ENCODE results near the gene SLC29A1.

Gene SLC29A1

DNA sequence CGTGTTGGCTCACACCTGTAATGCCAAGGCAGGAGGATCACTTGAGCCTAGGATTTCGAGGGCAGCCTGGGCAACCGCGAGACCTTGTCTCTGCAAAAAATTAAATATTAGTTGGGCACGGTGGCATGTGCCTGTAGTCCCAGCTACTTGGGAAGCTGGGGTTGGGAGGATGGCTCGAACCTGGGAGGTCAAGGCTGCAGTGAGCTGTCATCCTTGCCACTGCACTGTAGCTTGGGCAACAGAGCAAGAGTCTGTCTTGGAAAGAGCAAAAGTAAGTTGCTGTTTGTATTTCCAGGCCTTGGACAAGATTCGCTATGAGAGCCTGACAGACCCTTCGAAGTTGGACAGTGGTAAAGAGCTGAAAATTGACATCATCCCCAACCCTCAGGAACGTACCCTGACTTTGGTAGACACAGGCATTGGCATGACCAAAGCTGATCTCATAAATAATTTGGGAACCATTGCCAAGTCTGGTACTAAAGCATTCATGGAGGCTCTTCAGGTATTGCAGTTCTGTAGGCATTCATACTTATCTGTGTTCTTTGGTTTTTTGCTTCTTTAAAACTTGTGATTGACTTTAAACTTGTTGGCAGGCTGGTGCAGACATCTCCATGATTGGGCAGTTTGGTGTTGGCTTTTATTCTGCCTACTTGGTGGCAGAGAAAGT lies 25.8 kb downstream of the SLC29A1 start:
- Histone ChIP-seq H3K79me1 (replicated peaks; ENCODE audit: low read length, poor library complexity, severe bottlenecking) (peaks cover 2% of the 10 kb centered on the region), H2BK12ac (ENCODE audit: low read length in 2 of 2) (no peak overlapping the region), H3K4me3 (ENCODE audit: insufficient read depth in 1 of 2, low read depth in 1 of 2, low read length in 2 of 2) (peak overlapping the region; percentile 14 to 87), H2BK5ac (ENCODE audit: low read depth, low read length, poor library complexity, severe bottlenecking) (no peak overlapping the region), H2BK120ac (ENCODE audit: low read depth, low read length) (no peak overlapping the region), H3K4me1 (ENCODE audit: control insufficient read depth, insufficient read depth, low read depth, low read length) (peaks cover 15% of the 10 kb centered on the region), H3K4ac (ENCODE audit: low read depth in 1 of 2, low read length in 2 of 2) (no peak overlapping the region), H2AK5ac (ENCODE audit: low read length, severe bottlenecking) (no peak overlapping the region), H3K23ac (ENCODE audit: low read length in 2 of 2) (peak overlapping the region in 1 of 2 experiments; percentile 23), H3K27me3 (ENCODE audit: control insufficient read depth in 1 of 2, insufficient read depth in 1 of 2, low read length in 2 of 2) (no peaks in the 10 kb centered on the region), H3K14ac (ENCODE audit: low read length in 2 of 2) (no peak overlapping the region), H3K36me3 (ENCODE audit: control insufficient read depth in 1 of 2, insufficient read depth in 2 of 2, low read depth in 1 of 2, low read length in 2 of 2) (peaks cover 31 to 58% of the 10 kb centered on the region in 2 experiments), H3K4me2 (ENCODE audit: low read length, poor library complexity, severe bottlenecking) (peak overlapping the region; percentile 73), H4K8ac (ENCODE audit: low read length) (no peak overlapping the region), H2AFZ (ENCODE audit: low read depth, low read length) (no peak overlapping the region), H3K9ac (ENCODE audit: low read length) (peak overlapping the region; percentile 94), H4K91ac (ENCODE audit: low read length) (no peak overlapping the region), H2BK15ac (ENCODE audit: low read depth, poor library complexity, severe bottlenecking) (no peak overlapping the region), H3K9me3 (ENCODE audit: control insufficient read depth, low read length) (no peaks in the 10 kb centered on the region), H3K27ac (ENCODE audit: low read length, poor library complexity, severe bottlenecking) (no peak overlapping the region), H3K18ac (ENCODE audit: low read depth in 1 of 2, low read length in 2 of 2) (no peak overlapping the region)
- 94% methylated on average over 9 of the region's 9 CpGs for WGBS
- no peak for DNase-seq

DNA sequence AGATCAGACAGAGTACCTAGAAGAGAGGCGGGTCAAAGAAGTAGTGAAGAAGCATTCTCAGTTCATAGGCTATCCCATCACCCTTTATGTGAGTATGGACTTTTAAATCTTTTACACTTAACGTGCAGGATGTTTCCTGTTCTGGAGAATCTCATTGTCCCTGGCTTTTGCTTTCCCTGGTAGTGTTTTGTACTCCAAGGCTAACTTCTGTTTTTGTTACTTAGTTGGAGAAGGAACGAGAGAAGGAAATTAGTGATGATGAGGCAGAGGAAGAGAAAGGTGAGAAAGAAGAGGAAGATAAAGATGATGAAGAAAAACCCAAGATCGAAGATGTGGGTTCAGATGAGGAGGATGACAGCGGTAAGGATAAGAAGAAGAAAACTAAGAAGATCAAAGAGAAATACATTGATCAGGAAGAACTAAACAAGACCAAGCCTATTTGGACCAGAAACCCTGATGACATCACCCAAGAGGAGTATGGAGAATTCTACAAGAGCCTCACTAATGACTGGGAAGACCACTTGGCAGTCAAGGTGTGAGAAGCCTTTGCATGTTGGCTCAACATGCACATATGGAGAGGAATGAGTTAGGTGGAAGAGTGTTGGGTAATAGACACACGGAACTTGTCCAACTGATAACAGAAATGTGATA lies 26.8 kb downstream of the SLC29A1 start:
- DNase-seq: no peak
- Histone ChIP-seq H3K23ac (ENCODE audit: low read length in 2 of 2) (no peak overlapping the region), H3K4ac (ENCODE audit: low read depth in 1 of 2, low read length in 2 of 2) (no peak overlapping the region), H3K18ac (ENCODE audit: low read depth in 1 of 2, low read length in 2 of 2) (no peak overlapping the region), H2BK120ac (ENCODE audit: low read depth, low read length) (no peak overlapping the region), H2AK5ac (ENCODE audit: low read length, severe bottlenecking) (no peak overlapping the region), H3K4me3 (ENCODE audit: insufficient read depth in 1 of 2, low read depth in 1 of 2, low read length in 2 of 2) (no peak overlapping the region), H3K14ac (ENCODE audit: low read length in 2 of 2) (no peak overlapping the region), H3K36me3 (ENCODE audit: control insufficient read depth in 1 of 2, insufficient read depth in 2 of 2, low read depth in 1 of 2, low read length in 2 of 2) (peaks cover 41 to 68% of the 10 kb centered on the region in 2 experiments), H2BK5ac (ENCODE audit: low read depth, low read length, poor library complexity, severe bottlenecking) (no peak overlapping the region), H3K9me3 (ENCODE audit: control insufficient read depth, low read length) (no peaks in the 10 kb centered on the region), H3K79me1 (replicated peaks; ENCODE audit: low read length, poor library complexity, severe bottlenecking) (peaks cover 2% of the 10 kb centered on the region), H3K4me1 (ENCODE audit: control insufficient read depth, insufficient read depth, low read depth, low read length) (peaks cover 22% of the 10 kb centered on the region), H3K4me2 (ENCODE audit: low read length, poor library complexity, severe bottlenecking) (no peak overlapping the region), H3K9ac (ENCODE audit: low read length) (no peak overlapping the region), H2BK12ac (ENCODE audit: low read length in 2 of 2) (no peak overlapping the region), H4K91ac (ENCODE audit: low read length) (no peak overlapping the region), H3K27me3 (ENCODE audit: control insufficient read depth in 1 of 2, insufficient read depth in 1 of 2, low read length in 2 of 2) (no peaks in the 10 kb centered on the region), H3K27ac (ENCODE audit: low read length, poor library complexity, severe bottlenecking) (no peak overlapping the region), H4K8ac (ENCODE audit: low read length) (no peak overlapping the region), H2AFZ (ENCODE audit: low read depth, low read length) (no peak overlapping the region), H2BK15ac (ENCODE audit: low read depth, poor library complexity, severe bottlenecking) (no peak overlapping the region)
- 81% methylated on average over 2 of the region's 6 CpGs for WGBS

DNA sequence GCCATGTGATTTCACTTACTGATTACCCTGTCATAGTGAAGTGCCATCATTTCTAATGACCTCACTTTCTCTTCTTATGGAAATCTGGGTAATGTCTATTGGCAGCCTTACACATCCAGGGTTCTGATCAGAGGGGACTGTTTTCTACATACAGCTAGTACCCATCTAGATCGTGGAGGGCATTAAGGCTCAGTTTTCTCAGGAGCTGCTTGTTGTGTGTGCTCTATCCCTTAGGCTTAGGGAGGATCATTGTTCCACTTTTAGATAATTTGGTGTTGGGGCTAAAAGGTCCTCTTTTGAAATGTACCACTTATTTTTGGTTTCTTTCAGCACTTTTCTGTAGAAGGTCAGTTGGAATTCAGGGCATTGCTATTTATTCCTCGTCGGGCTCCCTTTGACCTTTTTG lies 27.3 kb downstream of the SLC29A1 start:
- Histone ChIP-seq H3K4me3 (ENCODE audit: insufficient read depth in 1 of 2, low read depth in 1 of 2, low read length in 2 of 2) (no peak overlapping the region), H3K14ac (ENCODE audit: low read length in 2 of 2) (no peak overlapping the region), H4K8ac (ENCODE audit: low read length) (no peak overlapping the region), H3K27me3 (ENCODE audit: control insufficient read depth in 1 of 2, insufficient read depth in 1 of 2, low read length in 2 of 2) (no peaks in the 10 kb centered on the region), H3K9me3 (ENCODE audit: control insufficient read depth, low read length) (no peaks in the 10 kb centered on the region), H2BK5ac (ENCODE audit: low read depth, low read length, poor library complexity, severe bottlenecking) (no peak overlapping the region), H2BK15ac (ENCODE audit: low read depth, poor library complexity, severe bottlenecking) (no peak overlapping the region), H3K27ac (ENCODE audit: low read length, poor library complexity, severe bottlenecking) (no peak overlapping the region), H3K4me2 (ENCODE audit: low read length, poor library complexity, severe bottlenecking) (no peak overlapping the region), H3K23ac (ENCODE audit: low read length in 2 of 2) (no peak overlapping the region), H3K4ac (ENCODE audit: low read depth in 1 of 2, low read length in 2 of 2) (no peak overlapping the region), H4K91ac (ENCODE audit: low read length) (no peak overlapping the region), H3K9ac (ENCODE audit: low read length) (no peak overlapping the region), H2BK12ac (ENCODE audit: low read length in 2 of 2) (no peak overlapping the region), H2AFZ (ENCODE audit: low read depth, low read length) (no peak overlapping the region), H2BK120ac (ENCODE audit: low read depth, low read length) (no peak overlapping the region), H3K4me1 (ENCODE audit: control insufficient read depth, insufficient read depth, low read depth, low read length) (peaks cover 23% of the 10 kb centered on the region), H3K18ac (ENCODE audit: low read depth in 1 of 2, low read length in 2 of 2) (no peak overlapping the region), H3K79me1 (replicated peaks; ENCODE audit: low read length, poor library complexity, severe bottlenecking) (peaks cover 2% of the 10 kb centered on the region), H2AK5ac (ENCODE audit: low read length, severe bottlenecking) (no peak overlapping the region), H3K36me3 (ENCODE audit: control insufficient read depth in 1 of 2, insufficient read depth in 2 of 2, low read depth in 1 of 2, low read length in 2 of 2) (peaks cover 44 to 73% of the 10 kb centered on the region in 2 experiments)
- no peak for DNase-seq
- 100% methylated on average over 3 of the region's 3 CpGs for WGBS

GRCh38 chr6:44251576-44252524 lies 28.5 kb downstream of the SLC29A1 start:
- H3K18ac ChIP-seq (ENCODE audit: low read depth in 1 of 2, low read length in 2 of 2): no peak overlapping the region
- H3K4me2 ChIP-seq (ENCODE audit: low read length, poor library complexity, severe bottlenecking): no peak overlapping the region
- H3K23ac ChIP-seq (ENCODE audit: low read length in 2 of 2): no peak overlapping the region
- H3K27ac ChIP-seq (ENCODE audit: low read length, poor library complexity, severe bottlenecking): no peak overlapping the region
- no peak overlapping the region for H3K4ac ChIP-seq (ENCODE audit: low read depth in 1 of 2, low read length in 2 of 2)
- no peaks in the 10 kb centered on the region for H3K79me1 ChIP-seq (replicated peaks; ENCODE audit: low read length, poor library complexity, severe bottlenecking)
- no peak overlapping the region for H4K91ac ChIP-seq (ENCODE audit: low read length)
- WGBS: 98% methylated on average over 14 of the region's 14 CpGs
- no peaks in the 10 kb centered on the region for H3K27me3 ChIP-seq (ENCODE audit: control insufficient read depth in 1 of 2, insufficient read depth in 1 of 2, low read length in 2 of 2)
- no peak overlapping the region for H3K14ac ChIP-seq (ENCODE audit: low read length in 2 of 2)
- H3K9me3 ChIP-seq (ENCODE audit: control insufficient read depth, low read length): no peaks in the 10 kb centered on the region
- H2BK120ac ChIP-seq (ENCODE audit: low read depth, low read length): no peak overlapping the region
- H2BK15ac ChIP-seq (ENCODE audit: low read depth, poor library complexity, severe bottlenecking): no peak overlapping the region
- peaks cover 23% of the 10 kb centered on the region for H3K4me1 ChIP-seq (ENCODE audit: control insufficient read depth, insufficient read depth, low read depth, low read length)
- H2BK12ac ChIP-seq (ENCODE audit: low read length in 2 of 2): no peak overlapping the region
- DNase-seq: no peak
- H3K9ac ChIP-seq (ENCODE audit: low read length): no peak overlapping the region
- no peak overlapping the region for H3K4me3 ChIP-seq (ENCODE audit: insufficient read depth in 1 of 2, low read depth in 1 of 2, low read length in 2 of 2)
- H2AK5ac ChIP-seq (ENCODE audit: low read length, severe bottlenecking): no peak overlapping the region
- no peak overlapping the region for H2BK5ac ChIP-seq (ENCODE audit: low read depth, low read length, poor library complexity, severe bottlenecking)
- H3K36me3 ChIP-seq (ENCODE audit: control insufficient read depth in 1 of 2, insufficient read depth in 2 of 2, low read depth in 1 of 2, low read length in 2 of 2): peaks cover 44 to 76% of the 10 kb centered on the region in 2 experiments
- no peak overlapping the region for H4K8ac ChIP-seq (ENCODE audit: low read length)
- H2AFZ ChIP-seq (ENCODE audit: low read depth, low read length): no peak overlapping the region
